Measurements from ENCODE around the gene KLHDC4. TPM values are rescaled to one million over a fixed set of nuclear protein-coding genes. Genes with fewer than 3 reads are reported as not detected.

The KLHDC4 gene
- total RNA-seq, 1 donor from 2014 or later = 36.4 TPM

DNA sequence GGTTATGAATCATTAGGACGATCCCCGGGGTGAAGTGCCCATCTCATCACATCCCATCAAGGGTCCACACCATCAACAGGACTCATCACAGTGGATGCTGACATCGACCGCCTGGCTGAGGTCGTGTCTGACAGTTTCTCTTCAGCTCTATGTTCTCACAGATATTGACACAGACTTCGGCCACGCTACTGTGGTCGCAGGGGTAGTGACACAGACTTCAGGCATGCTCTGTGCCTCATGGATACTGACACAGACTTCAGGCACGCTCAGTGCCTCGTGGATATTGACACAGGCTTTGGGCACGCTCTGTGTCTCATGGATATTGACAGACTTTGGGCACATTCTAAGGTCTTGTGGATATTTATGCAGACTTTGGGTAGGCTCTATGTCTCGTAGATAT lies 50.1 kb downstream of the KLHDC4 start:
- no peak for DNase-seq

DNA sequence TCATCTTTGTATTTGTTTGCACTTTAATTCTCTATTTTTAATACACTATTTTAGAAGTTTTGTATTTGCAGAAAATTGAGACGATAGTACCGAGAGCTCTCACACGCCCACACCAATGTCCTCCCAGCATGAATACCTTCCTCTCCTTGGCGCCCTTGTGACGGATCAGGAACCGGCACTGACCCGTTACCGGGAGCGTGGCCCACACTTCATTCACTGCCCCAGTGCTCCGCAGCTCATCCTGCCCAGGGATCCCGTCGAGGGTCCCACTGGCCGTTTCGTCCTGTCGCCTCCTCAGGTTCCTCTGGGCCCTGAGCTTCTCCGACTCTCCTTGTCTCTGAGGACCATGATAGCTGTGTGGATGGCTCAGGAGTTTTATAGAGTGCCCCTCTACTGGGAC lies 50.6 kb downstream of the KLHDC4 start:
- DNase-seq = no peak

DNA sequence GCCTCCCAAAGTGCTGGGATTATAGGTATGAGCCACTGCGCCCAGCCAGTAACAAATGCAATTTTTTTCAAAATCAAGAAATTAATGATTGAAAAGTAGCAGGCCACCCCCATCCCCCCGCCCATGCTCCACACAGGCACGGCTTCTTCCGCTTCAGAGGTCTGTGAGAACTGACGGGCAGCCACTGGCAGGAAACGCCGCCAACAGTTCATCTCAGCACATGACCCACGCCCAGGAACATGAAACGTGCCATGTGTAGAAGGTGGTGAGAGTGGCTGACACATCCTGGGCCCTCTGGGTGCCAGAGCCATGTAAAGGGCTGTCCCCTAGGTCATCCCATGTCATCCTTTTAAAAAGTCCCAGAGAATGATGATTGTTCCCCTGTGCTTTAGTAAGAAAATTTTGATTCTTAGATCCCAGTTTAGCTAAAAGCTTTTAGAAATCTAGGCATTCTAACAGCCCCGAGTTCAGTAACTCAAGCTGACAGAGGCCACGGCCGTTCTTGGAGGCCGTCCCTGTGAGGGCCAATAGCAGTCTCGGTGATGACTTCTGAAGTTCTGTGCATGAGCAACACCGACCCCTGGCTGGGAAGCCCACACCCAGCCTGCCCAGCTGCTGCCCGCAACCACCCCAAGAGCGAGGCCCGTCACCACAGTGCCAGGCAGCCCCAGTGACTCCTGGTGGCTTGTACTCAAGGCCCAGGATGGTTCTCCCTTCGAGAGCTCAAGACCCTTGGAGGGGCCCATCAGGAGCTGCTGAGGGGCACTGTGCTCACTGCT lies 52.1 kb downstream of the KLHDC4 start:
- DNase-seq = no peak

- no peak for DNase-seq
Measured at GRCh38 chr16:87712184-87712762, 53.5 kb downstream of the KLHDC4 start.

DNA sequence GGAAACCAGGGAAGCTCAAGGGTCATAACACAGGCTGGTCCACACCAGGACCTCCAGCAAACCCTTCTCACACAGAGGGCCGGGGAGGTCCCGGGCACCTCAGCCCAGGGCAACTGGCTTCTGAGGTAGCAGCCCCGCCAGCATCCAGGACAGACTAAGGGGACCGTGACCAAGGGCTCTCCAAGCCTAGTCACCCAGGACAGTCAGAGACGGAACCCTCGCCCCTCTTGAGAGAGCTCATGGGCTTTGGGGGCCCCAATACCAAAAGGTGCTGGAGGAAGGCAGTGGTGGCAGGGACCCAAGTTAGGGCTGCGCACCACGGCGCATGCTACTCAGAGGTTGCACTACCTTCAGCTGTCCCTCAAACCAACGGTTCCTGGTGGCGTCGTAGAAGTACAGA lies 54.9 kb downstream of the KLHDC4 start:
- no peak for DNase-seq

GRCh38 chr16:87709677-87710076 lies 56.1 kb downstream of the KLHDC4 start:
- DNase-seq = no peak

DNA sequence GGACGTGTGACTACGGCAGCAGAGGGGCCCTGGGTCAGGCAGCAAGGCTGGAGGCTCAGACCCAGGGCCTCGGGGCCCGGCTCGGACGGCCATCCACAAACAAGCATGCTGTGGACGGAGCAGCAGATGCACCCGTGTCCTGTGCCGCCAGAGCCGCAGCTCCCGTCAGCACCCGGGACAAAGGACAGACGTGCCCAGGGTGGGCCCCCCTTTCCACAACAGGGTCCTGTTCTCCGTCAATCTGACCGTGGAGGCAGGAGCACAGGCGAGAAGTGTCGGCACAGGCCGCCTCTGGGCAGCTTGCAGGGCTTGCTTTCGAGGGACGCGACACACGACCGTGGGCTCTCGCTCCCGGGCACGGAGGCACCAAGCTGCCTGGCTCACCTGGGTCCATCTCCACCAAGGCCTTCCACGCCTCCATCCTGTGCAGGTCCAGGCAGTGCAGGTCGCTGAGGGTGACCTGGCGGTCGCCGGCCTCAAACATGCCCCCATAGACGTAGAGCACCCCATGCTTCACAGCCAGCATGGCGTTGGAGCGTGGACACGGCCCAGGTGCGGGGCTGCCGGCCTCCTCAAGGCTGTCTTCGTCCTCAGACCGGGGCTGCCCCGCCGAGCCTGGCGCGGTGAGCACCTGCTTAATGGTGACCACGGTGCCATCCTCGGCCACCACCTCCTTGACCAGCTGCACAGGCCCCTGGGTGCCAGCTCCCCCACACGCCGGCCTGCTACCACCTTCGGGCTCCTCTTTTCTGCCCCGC lies 56.7 kb downstream of the KLHDC4 start:
- no peak for DNase-seq

DNA sequence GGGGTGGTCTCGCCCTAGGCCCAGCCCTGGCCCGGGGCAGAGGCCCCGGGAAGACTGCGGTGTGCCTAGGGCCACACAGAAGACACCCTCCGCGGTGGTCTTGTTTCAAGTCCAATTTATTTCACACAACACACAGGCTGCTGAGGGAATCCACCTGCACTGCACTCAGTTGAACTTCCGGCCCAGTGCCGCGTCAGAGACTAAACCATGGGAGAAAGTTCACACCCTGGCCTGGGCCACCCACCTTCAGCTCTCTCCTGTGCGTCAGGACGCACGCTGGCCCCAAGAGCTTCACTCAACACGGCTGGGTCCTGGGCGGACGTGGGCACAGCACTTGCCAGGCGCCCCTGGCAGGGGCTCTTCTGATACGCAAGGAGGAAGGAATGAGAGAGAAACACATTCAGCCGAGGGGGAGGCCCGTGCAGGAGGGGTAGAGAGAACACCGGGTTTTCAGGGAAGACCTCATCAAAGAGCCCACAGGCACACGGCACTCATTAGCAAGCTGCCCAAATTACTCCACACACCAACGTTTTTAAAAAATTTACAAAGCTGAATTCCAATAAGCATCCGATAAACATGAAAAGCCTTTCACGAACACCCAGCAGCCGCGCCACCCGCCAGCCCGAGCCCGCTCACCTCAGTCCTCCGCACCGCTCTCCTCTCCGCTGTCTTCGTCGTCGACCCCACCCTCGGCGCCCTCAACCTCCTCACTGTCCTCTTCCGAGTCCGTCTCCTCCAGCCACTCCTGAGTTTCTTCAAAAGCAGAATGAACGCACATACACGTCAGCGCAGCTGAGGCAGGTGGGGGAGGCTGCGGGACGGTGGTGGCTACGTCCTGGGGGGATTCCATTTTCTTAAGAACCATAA lies 57.8 kb downstream of the KLHDC4 start:
- no peak for DNase-seq

DNA sequence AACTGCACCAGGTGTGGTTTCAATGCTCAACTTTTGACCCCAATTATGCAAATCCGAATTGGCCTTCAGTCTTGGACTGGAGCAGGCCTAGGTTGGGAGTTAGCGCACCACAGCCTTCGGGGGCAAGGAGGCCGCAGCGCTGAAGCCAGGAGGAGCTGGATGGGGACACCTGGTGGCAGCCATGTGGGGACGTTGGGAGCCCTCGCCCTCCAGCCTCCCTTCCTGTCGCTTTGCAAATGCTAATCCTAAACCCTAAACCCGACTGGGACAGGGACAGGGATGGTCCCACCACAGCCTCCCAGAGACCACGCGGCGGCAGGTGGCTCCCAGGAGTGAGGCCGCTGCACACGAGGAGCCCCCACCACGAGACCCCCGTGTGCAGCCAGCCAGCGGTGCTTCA lies 58.7 kb downstream of the KLHDC4 start:
- DNase-seq = no peak

DNA sequence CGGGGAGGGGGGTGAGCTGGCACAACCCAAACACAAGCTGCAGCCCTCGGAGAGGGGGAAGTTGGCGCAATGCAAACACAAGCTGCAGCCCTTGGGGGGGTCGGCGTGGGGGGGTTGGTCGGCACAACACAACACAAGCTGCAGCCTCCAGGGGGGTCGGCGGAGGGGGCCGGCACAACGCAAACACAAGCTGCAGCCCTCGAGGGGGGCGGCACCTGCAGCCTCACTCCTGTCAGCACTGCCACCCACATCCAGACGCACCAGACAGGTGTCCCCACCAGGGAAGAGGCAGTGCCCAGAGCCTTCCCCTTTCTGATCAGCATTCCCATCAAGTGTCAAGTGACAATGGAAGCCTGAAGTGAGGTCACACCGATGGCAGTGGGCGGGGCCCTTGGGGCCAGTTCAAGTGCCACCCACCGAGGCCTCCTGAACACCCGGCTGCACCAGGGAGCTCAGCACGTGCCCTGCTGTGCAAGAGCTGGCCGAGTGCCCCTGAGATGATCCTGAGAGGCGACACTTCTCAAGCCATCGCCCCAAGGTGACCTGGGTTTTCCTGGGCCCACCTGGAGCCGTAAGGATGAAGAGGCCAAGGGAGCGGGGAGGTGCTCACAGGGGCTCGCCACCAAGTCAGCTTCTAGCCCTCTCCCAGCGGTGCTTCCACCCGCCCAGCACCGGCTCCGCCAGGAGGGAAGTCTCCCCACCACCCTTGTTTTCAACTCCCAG lies 59.3 kb downstream of the KLHDC4 start:
- DNase-seq = no peak

GRCh38 chr16:87705771-87706277 lies 60.0 kb downstream of the KLHDC4 start:
- DNase-seq = no peak

- no peak for DNase-seq
Measured at GRCh38 chr16:87704754-87705353, 60.9 kb downstream of the KLHDC4 start.

DNA sequence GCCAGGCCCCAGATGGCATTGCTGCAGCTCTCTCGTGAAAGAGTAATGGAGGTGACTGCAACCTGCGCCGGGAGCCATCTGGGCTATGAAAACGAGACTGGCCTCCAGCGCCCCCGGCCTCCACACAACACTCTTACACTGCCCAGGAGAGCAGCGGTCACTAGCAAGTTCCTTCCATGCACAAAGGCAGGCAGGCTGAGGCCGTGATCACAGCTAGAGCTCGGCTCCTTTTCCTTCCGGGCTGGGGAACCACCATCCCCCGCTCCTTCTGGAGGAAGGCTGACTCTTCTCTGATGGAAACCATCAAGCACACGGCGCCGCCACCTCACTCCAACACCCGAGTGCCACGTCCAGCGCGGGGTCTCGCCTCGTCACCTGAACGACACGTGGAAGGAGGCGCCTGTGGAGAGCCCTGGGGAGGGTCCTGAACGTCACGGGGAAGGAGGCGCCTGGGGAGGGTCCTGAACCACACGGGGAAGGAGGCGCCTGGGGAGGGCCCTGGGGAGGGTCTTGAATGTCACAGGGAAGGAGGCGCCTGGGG lies 61.9 kb downstream of the KLHDC4 start:
- peak; percentile 17 for DNase-seq

GRCh38 chr16:87703071-87703470 lies 62.7 kb downstream of the KLHDC4 start:
- no peak for DNase-seq

DNA sequence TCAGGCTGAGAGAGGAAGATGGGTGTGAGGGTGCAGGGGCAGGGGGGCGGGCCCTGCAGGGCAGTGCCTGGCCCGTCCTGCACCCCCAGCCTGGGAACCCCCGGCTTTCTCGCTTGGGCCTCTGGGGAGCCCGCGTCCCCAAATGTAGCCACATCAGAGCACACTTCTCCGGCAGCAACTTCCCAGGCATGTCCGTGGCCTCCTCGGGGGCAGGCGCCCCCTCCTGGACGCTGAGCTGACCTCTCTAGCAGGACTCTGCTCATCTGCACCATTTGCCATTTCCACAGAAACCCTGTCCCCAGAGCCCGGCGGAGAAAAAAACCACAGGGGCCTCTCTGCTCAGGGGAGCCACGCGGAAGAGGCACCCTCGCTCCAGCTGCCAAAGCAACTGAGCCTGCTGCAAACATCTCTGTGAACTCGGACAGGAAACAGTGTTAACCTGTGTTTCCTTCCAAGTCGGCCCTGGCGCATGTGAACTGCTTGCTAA lies 63.4 kb downstream of the KLHDC4 start:
- peak; percentile 88 for DNase-seq

- no peak for DNase-seq
Measured at GRCh38 chr16:87701505-87701921, 64.3 kb downstream of the KLHDC4 start.

- DNase-seq = no peak
Measured at GRCh38 chr16:87701078-87701460, 64.7 kb downstream of the KLHDC4 start.

GRCh38 chr16:87700406-87701077 lies 65.2 kb downstream of the KLHDC4 start:
- DNase-seq = no peak

DNA sequence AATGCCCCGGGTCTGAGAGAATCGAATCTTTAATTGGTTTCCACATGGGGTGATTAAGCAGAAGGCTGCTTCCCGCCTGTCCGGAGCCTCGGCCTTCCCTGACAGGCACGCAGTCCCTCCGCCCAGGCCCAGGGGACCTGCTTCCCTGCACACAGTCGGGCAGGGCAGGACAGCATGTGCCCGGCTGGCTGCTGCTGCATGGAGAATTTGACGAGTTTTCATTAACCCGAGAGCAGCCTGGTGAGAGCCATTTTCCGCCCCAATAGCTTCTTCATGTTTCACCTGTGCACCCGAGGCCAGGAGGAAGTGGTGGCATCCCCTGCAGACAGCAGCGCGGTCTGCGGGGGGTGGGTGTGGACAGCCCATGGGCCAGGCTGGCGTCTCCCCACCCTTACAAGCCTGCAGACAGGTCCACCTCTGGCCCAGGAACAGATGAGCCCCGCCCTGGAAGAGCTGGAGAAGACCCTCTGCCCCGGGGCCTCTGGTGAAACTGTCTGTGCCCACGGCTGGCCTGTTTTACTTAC lies 67.0 kb downstream of the KLHDC4 start:
- DNase-seq = no peak

- DNase-seq = no peak
Measured at GRCh38 chr16:87698241-87698640, 67.5 kb downstream of the KLHDC4 start.

Measured in dermis blood vessel endothelial cell (primary cell).